ENCODE measurements around the gene CLEC3B. TPM values are rescaled to one million over a fixed set of nuclear protein-coding genes. Genes with fewer than 3 reads are reported as not detected.

Gene CLEC3B
- total and polyA plus RNA-seq, 4 donors: 33.1 to 167 (median 90.3) TPM

GRCh38 chr3:45080824-45081223 is 54.7 kb downstream of the CLEC3B start:
- H3K36me3 ChIP-seq (ENCODE audit: control insufficient read depth in 4 of 4, insufficient read depth in 4 of 4, low read length in 4 of 4): peaks cover 0 to 6% (median 0%) of the 10 kb centered on the region in 4 donors
- no peaks in the 10 kb centered on the region for H3K9me3 ChIP-seq (ENCODE audit: control insufficient read depth in 4 of 4, insufficient read depth in 3 of 4, low read length in 3 of 4)
- no peak for DNase-seq
- no peak overlapping the region for H3K9ac ChIP-seq (ENCODE audit: insufficient read depth in 1 of 2, low read length in 2 of 2)
- H3K4me3 ChIP-seq: no peak overlapping the region
- ATAC-seq (ENCODE audit: insufficient read depth, low FRiP score): no peak
- 80 to 81% methylated on average over 1 of the region's 1 CpG for WGBS, 2 donors
- no peak overlapping the region for H3K27ac ChIP-seq (ENCODE audit: low read depth in 1 of 2, low read length in 1 of 2)
- H3K4me1 ChIP-seq (ENCODE audit: control insufficient read depth in 5 of 5, insufficient read depth in 5 of 5, low read length in 5 of 5): no peaks in the 10 kb centered on the region
- H3K27me3 ChIP-seq (ENCODE audit: control insufficient read depth in 3 of 3, insufficient read depth in 3 of 3, low read length in 2 of 3): no peaks in the 10 kb centered on the region
- no peak for TF ChIP-seq CTCF (IDR thresholded peaks at IDR 0.05; ENCODE audit: control extremely low read depth, extremely low read depth)

GRCh38 chr3:45081506-45082141 is 55.5 kb downstream of the CLEC3B start:
- DNase-seq (no peak), ATAC-seq (ENCODE audit: insufficient read depth, low FRiP score) (no peak)
- Histone ChIP-seq H3K27ac (ENCODE audit: low read depth in 1 of 2, low read length in 1 of 2) (no peak overlapping the region), H3K4me3 (no peak overlapping the region), H3K36me3 (ENCODE audit: control insufficient read depth in 4 of 4, insufficient read depth in 4 of 4, low read length in 4 of 4) (peaks cover 0 to 6% (median 0%) of the 10 kb centered on the region in 4 donors), H3K9ac (ENCODE audit: insufficient read depth in 1 of 2, low read length in 2 of 2) (no peak overlapping the region), H3K4me1 (ENCODE audit: control insufficient read depth in 5 of 5, insufficient read depth in 5 of 5, low read length in 5 of 5) (no peaks in the 10 kb centered on the region), H3K9me3 (ENCODE audit: control insufficient read depth in 4 of 4, insufficient read depth in 3 of 4, low read length in 3 of 4) (no peaks in the 10 kb centered on the region), H3K27me3 (ENCODE audit: control insufficient read depth in 3 of 3, insufficient read depth in 3 of 3, low read length in 2 of 3) (no peaks in the 10 kb centered on the region)
- TF ChIP-seq CTCF (IDR thresholded peaks at IDR 0.05; ENCODE audit: control extremely low read depth, extremely low read depth): no peak
- WGBS, 2 donors: 87 to 92% methylated on average over 2 of the region's 2 CpGs

GRCh38 chr3:45082142-45082538 is 56.0 kb downstream of the CLEC3B start:
- Histone ChIP-seq H3K9ac (ENCODE audit: insufficient read depth in 1 of 2, low read length in 2 of 2) (no peak overlapping the region), H3K27ac (ENCODE audit: low read depth in 1 of 2, low read length in 1 of 2) (no peak overlapping the region), H3K27me3 (ENCODE audit: control insufficient read depth in 3 of 3, insufficient read depth in 3 of 3, low read length in 2 of 3) (no peaks in the 10 kb centered on the region), H3K9me3 (ENCODE audit: control insufficient read depth in 4 of 4, insufficient read depth in 3 of 4, low read length in 3 of 4) (no peaks in the 10 kb centered on the region), H3K4me1 (ENCODE audit: control insufficient read depth in 5 of 5, insufficient read depth in 5 of 5, low read length in 5 of 5) (peaks cover 0 to 2% (median 0%) of the 10 kb centered on the region in 5 donors), H3K4me3 (no peak overlapping the region), H3K36me3 (ENCODE audit: control insufficient read depth in 4 of 4, insufficient read depth in 4 of 4, low read length in 4 of 4) (peaks cover 0 to 6% (median 0%) of the 10 kb centered on the region in 4 donors)
- no peak for TF ChIP-seq CTCF (IDR thresholded peaks at IDR 0.05; ENCODE audit: control extremely low read depth, extremely low read depth)
- 82 to 86% methylated on average over 5 of the region's 5 CpGs for WGBS, 2 donors
- peak in 2 of 3 donors; percentile 17 to 58 for DNase-seq
- ATAC-seq (ENCODE audit: insufficient read depth, low FRiP score): no peak

- peaks cover 0 to 6% (median 0%) of the 10 kb centered on the region in 4 donors for H3K36me3 ChIP-seq (ENCODE audit: control insufficient read depth in 4 of 4, insufficient read depth in 4 of 4, low read length in 4 of 4)
- no peak for TF ChIP-seq CTCF (IDR thresholded peaks at IDR 0.05; ENCODE audit: control extremely low read depth, extremely low read depth)
- peaks cover 0 to 3% (median 0%) of the 10 kb centered on the region in 5 donors for H3K4me1 ChIP-seq (ENCODE audit: control insufficient read depth in 5 of 5, insufficient read depth in 5 of 5, low read length in 5 of 5)
- no peak overlapping the region for H3K27ac ChIP-seq (ENCODE audit: low read depth in 1 of 2, low read length in 1 of 2)
- H3K9me3 ChIP-seq (ENCODE audit: control insufficient read depth in 4 of 4, insufficient read depth in 3 of 4, low read length in 3 of 4): no peaks in the 10 kb centered on the region
- ATAC-seq (ENCODE audit: insufficient read depth, low FRiP score): no peak
- H3K9ac ChIP-seq (ENCODE audit: insufficient read depth in 1 of 2, low read length in 2 of 2): no peak overlapping the region
- no peaks in the 10 kb centered on the region for H3K27me3 ChIP-seq (ENCODE audit: control insufficient read depth in 3 of 3, insufficient read depth in 3 of 3, low read length in 2 of 3)
- no peak for DNase-seq
- H3K4me3 ChIP-seq: no peak overlapping the region
- 76 to 90% methylated on average over 6 of the region's 6 CpGs for WGBS, 2 donors
These were observed 56.9 kb downstream of the CLEC3B start for GRCh38 chr3:45083023-45083422.
